ENCODE measurements around the gene DMRT1. TPM values are rescaled to one million over a fixed set of nuclear protein-coding genes. Genes with fewer than 3 reads are reported as not detected.

DMRT1 gene
- total and polyA plus RNA-seq, 9 donors = not detected

DNA sequence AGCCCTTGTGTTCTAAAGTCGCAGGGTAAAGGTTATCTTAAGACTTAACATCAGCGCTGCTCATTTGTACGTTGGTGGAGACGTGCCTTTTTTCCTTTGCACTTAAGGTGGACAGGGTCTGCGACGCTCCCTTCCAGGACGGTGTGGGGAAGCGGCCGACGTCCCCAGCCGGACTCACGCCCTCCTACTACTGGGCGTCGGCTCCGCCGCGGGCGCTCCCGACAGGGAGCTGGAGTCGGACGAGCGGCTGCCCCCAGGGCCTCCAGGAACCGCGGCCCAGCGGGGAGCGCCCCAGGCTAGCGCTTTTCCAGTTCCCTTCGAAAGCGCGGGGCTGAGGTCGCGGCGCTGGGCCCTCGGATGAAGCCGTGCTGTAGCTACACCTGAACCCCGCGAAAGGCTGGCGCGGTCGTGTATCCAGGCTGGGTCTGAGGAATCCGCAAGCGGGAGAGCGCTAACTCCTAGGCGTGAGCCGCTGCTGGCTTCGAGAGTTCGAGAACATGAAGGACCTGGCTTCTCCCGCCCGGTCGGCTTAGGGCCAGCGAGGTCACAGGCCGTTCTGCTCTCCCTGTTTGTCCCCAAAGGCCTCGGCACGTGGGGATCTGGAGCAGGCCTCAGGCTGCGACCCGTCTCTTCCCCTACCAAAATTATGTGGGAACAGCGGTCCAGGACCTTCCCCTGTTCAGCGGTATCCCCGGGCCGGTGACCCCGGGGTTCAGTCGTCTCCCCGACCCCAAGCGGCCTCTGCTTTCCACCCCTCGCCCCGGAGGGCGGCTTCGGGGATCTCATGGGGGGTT, 131.2 kb downstream of the DMRT1 start:
- H3K4me1 ChIP-seq (ENCODE audit: insufficient read depth) = peaks cover 11% of the 10 kb centered on the region
- H3K4me3 ChIP-seq = peak overlapping the region; percentile 26
- 8 to 13% (median 11%) methylated on average over 57 to 68 of the region's 68 CpGs for WGBS, 3 donors
- no peak overlapping the region for H3K27ac ChIP-seq
- H3K27me3 ChIP-seq = peaks cover 3% of the 10 kb centered on the region
- H3K9me3 ChIP-seq = peaks cover 0 to 5% of the 10 kb centered on the region in 2 donors
- intact Hi-C loops (cut with DNase I) = no loop called here
- H3K36me3 ChIP-seq = no peaks in the 10 kb centered on the region
- no peak for DNase-seq
- TF ChIP-seq EP300 (IDR thresholded peaks at IDR 0.05) (no peak), POLR2A (IDR thresholded peaks at IDR 0.05) (no peak)
- TF ChIP-seq, protein P1, sequence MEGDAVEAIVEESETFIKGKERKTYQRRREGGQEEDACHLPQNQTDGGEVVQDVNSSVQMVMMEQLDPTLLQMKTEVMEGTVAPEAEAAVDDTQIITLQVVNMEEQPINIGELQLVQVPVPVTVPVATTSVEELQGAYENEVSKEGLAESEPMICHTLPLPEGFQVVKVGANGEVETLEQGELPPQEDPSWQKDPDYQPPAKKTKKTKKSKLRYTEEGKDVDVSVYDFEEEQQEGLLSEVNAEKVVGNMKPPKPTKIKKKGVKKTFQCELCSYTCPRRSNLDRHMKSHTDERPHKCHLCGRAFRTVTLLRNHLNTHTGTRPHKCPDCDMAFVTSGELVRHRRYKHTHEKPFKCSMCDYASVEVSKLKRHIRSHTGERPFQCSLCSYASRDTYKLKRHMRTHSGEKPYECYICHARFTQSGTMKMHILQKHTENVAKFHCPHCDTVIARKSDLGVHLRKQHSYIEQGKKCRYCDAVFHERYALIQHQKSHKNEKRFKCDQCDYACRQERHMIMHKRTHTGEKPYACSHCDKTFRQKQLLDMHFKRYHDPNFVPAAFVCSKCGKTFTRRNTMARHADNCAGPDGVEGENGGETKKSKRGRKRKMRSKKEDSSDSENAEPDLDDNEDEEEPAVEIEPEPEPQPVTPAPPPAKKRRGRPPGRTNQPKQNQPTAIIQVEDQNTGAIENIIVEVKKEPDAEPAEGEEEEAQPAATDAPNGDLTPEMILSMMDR (IDR thresholded peaks at IDR 0.05) = no peak

DNA sequence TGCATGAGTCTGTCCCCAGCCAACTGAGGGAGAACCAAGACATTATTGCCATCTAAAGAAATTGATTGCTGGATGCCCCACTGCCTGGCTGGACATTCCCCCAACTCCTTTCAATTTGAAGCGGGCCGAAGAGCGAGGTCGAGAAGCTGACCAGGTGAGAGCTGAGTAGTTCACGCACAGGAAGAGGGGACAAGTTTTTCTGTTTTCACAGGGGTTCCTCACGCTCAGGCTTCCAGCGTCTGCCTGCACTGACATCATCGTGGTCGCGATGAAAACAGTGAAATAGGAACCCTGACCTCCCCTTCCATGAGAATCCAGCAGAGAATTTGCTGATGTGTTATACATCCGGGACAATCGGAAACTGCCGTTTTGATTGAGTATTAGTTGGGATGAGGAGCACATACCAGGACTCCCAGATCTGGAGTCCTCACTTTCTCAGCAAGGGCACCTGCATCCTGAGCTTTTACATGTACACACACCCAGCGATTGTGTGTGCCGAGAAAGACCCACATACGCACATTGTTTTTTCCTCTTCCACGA, 131.9 kb downstream of the DMRT1 start:
- intact Hi-C loops (cut with DNase I) = no loop called here
- no peaks in the 10 kb centered on the region for H3K36me3 ChIP-seq
- H3K27me3 ChIP-seq = peaks cover 3% of the 10 kb centered on the region
- no peak overlapping the region for H3K4me3 ChIP-seq
- peaks cover 11% of the 10 kb centered on the region for H3K4me1 ChIP-seq (ENCODE audit: insufficient read depth)
- no peak overlapping the region for H3K27ac ChIP-seq
- H3K9me3 ChIP-seq = peaks cover 0 to 5% of the 10 kb centered on the region in 2 donors
- DNase-seq = no peak
- TF ChIP-seq, protein P1 (IDR thresholded peaks at IDR 0.05) = no peak
- TF ChIP-seq POLR2A (IDR thresholded peaks at IDR 0.05) (no peak), EP300 (IDR thresholded peaks at IDR 0.05) (no peak)
- 39 to 47% (median 46%) methylated on average over 17 of the region's 17 CpGs for WGBS, 3 donors

DNA sequence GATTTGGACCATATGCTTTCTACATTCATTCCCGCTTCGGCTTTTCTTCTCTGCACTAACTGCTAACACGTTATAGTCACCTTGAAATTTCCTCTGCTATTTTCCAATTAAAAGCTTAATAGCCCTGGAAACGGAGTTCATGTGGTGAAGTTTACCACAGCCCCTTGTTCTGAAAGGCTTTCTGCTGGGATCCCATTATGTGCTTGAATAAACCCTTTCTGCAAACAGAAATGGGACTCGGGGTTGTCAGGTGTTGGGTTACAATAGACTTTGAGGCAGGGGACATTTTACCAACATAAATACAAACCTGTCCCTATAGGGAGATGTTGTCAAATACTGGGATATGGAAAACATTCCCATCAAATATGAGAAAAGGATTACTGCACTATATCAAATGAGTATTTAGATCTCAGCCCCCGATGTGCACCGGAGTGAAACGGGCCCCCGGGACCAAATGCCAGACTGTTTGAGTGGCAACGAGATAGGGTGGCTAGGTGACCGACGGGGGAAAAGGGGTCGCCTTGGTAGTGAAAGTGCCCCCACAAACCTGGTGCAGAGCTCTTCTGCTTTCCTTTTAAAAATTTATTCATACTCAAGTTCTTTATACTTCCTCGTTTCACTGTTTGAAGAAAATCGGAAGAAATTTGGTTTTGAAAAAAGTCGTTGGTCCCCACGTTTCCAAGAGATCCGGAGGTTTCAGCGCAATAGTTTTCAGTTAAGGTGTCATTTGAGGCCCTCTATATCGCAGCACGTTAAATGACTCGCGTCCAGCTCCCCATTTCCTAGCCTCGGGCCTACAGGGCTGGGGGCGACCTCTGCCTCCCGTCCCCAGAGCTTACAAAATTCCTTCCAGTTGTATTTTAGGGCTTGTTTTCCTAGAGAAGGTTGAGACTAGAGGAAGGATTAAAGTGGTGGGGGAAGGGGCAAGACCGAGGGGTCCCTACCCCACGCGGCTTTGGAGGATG, 132.8 kb downstream of the DMRT1 start:
- no peak for TF ChIP-seq POLR2A (IDR thresholded peaks at IDR 0.05)
- TF ChIP-seq, protein P1 (IDR thresholded peaks at IDR 0.05) = no peak
- no peak for TF ChIP-seq EP300 (IDR thresholded peaks at IDR 0.05)
- intact Hi-C loops (cut with DNase I) = no loop called here
- no peak for DNase-seq
- WGBS, 3 donors = 27 to 33% (median 27%) methylated on average over 29 of the region's 29 CpGs
- H3K4me3 ChIP-seq = no peak overlapping the region
- H3K27ac ChIP-seq = no peak overlapping the region
- no peaks in the 10 kb centered on the region for H3K36me3 ChIP-seq
- peaks cover 3% of the 10 kb centered on the region for H3K27me3 ChIP-seq
- peaks cover 0 to 5% of the 10 kb centered on the region in 2 donors for H3K9me3 ChIP-seq
- H3K4me1 ChIP-seq (ENCODE audit: insufficient read depth) = peaks cover 11% of the 10 kb centered on the region

DNA sequence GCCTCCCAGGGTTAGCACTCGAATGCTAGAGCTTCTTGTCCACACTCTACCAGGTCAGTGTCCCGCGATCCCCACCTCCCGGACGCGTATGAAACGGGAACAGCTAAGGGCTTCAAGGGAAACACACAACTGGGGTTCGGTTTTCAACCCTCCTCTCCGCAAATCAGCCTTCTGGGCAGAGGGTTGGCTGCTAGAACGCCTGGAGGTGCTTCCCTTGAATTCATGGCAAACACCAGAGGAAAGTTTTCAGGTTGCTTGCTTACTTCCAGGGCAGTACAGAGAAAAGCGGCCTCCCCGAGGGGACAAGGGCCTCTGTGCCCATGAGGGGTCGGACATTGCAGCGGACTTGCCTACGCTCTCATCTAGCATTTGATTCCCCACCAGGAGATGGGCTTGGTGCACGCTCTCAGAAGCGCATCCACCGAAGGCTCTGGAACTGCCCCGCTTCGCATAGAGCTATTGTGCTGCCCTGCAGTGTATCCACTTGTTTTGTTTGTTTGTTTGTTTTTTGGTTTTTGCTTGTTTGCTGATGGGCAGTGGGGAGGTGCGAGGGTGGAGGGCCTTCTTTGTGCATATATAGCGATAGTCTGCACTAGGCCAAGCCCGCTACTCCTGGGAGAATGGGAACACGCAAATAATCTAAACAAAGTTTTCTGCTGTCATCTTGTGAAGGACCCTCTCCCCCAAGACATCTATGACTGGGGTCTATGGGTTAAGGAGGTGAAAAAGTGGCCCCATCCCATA, 133.7 kb downstream of the DMRT1 start:
- Histone ChIP-seq H3K9me3 (peaks cover 0 to 5% of the 10 kb centered on the region in 2 donors), H3K36me3 (no peaks in the 10 kb centered on the region), H3K4me1 (ENCODE audit: insufficient read depth) (peaks cover 11% of the 10 kb centered on the region), H3K4me3 (no peak overlapping the region), H3K27me3 (peaks cover 3% of the 10 kb centered on the region), H3K27ac (no peak overlapping the region)
- WGBS, 3 donors = 26 to 32% (median 32%) methylated on average over 24 of the region's 24 CpGs
- intact Hi-C loops (cut with DNase I) = no loop called here
- no peak for TF ChIP-seq POLR2A (IDR thresholded peaks at IDR 0.05)
- TF ChIP-seq, protein P1 (IDR thresholded peaks at IDR 0.05) = no peak
- TF ChIP-seq EP300 (IDR thresholded peaks at IDR 0.05) = no peak
- DNase-seq = no peak
